Measurements from ENCODE around the gene CPM. TPM values are rescaled to one million over a fixed set of nuclear protein-coding genes. Genes with fewer than 3 reads are reported as not detected.

The CPM gene
- total RNA-seq, 1 experiment from 2014 or later = 3.1 TPM

DNA sequence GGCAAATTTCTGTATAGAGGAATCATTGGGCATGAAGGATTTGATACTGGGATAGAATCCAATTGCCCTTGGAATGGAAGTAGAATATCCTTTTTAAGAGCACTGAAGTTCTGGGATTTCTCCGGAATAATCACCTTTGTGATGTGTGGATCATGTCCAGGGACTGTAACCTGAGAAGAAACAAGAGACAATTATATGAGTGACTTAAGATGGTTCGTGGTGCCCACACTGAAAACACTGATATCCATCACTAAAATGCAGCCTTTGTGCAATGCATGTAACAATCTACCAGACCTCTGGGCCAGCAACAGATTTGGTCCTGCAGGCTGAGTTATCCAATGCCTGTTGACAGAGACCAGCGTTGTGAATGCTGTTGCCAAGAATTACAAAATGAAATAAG, 76.5 kb downstream of the CPM start:
- no peak for TF ChIP-seq EZH2 (IDR thresholded peaks at IDR 0.05; ENCODE audit: low read length, unreplicated experiment)
- TF ChIP-seq, protein P1, sequence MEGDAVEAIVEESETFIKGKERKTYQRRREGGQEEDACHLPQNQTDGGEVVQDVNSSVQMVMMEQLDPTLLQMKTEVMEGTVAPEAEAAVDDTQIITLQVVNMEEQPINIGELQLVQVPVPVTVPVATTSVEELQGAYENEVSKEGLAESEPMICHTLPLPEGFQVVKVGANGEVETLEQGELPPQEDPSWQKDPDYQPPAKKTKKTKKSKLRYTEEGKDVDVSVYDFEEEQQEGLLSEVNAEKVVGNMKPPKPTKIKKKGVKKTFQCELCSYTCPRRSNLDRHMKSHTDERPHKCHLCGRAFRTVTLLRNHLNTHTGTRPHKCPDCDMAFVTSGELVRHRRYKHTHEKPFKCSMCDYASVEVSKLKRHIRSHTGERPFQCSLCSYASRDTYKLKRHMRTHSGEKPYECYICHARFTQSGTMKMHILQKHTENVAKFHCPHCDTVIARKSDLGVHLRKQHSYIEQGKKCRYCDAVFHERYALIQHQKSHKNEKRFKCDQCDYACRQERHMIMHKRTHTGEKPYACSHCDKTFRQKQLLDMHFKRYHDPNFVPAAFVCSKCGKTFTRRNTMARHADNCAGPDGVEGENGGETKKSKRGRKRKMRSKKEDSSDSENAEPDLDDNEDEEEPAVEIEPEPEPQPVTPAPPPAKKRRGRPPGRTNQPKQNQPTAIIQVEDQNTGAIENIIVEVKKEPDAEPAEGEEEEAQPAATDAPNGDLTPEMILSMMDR (conservative IDR thresholded peaks at IDR 0.05; ENCODE audit: low read depth, low read length) = no peak
- no peak for TF ChIP-seq EZH2phosphoT487 (IDR thresholded peaks at IDR 0.05; ENCODE audit: borderline replicate concordance, low read length)
- intact Hi-C loops (cut with micrococcal nuclease) = no loop called here
- Histone ChIP-seq H3K36me3 (ENCODE audit: low read depth, low read length) (no peaks in the 10 kb centered on the region), H3K27me3 (ENCODE audit: low read length) (no peaks in the 10 kb centered on the region), H3K79me2 (ENCODE audit: low read length) (no peaks in the 10 kb centered on the region), H3K9ac (ENCODE audit: low read length) (no peak overlapping the region), H3K9me3 (ENCODE audit: low read length) (no peaks in the 10 kb centered on the region), H2AFZ (ENCODE audit: low read length) (no peak overlapping the region), H3K9me2 (replicated peaks; ENCODE audit: low read length) (no peaks in the 10 kb centered on the region), H4K20me1 (ENCODE audit: low read length) (no peaks in the 10 kb centered on the region), H3F3A (ENCODE audit: low read length, unreplicated experiment) (no peaks in the 10 kb centered on the region), H3K4me2 (ENCODE audit: low read length) (no peak overlapping the region), H3K4me1 (ENCODE audit: insufficient read depth, low read length) (no peaks in the 10 kb centered on the region), H3K27ac (ENCODE audit: low read length) (no peak overlapping the region), H3K4me3 (ENCODE audit: low read length) (no peak overlapping the region)
- BruUV-seq (replicated peaks) = no TSS peak
- ATAC-seq (no peak), DNase-seq (no peak)
- POLR2A ChIA-PET (ENCODE audit: unreplicated experiment) = no interaction called here
- CTCF ChIA-PET = no interaction called here

DNA sequence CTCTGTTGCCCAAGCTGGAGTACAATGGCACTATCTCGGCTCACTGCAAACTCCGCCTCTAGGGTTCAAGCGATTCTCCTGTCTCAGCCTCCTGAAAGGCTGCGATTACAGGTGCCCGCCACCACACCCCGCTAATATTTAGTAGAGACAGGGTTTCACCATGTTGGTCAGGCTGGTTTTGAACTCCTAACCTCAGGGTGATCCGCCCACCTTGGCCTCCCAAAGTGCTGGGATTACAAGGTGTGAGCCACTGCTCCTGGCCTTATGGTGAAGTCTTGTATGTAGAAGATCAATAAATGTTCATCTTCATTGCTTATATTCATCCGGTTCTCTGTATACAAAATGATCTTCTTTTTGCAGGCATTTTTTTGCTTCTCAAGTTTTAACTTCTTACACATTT, 77.2 kb downstream of the CPM start:
- POLR2A ChIA-PET (ENCODE audit: unreplicated experiment) = no interaction called here
- Histone ChIP-seq H3K27ac (ENCODE audit: low read length) (no peak overlapping the region), H3K27me3 (ENCODE audit: low read length) (no peaks in the 10 kb centered on the region), H2AFZ (ENCODE audit: low read length) (no peak overlapping the region), H4K20me1 (ENCODE audit: low read length) (no peaks in the 10 kb centered on the region), H3K36me3 (ENCODE audit: low read depth, low read length) (no peaks in the 10 kb centered on the region), H3K4me2 (ENCODE audit: low read length) (no peak overlapping the region), H3K4me1 (ENCODE audit: insufficient read depth, low read length) (no peaks in the 10 kb centered on the region), H3K79me2 (ENCODE audit: low read length) (no peaks in the 10 kb centered on the region), H3K9me3 (ENCODE audit: low read length) (no peaks in the 10 kb centered on the region), H3K9me2 (replicated peaks; ENCODE audit: low read length) (no peaks in the 10 kb centered on the region), H3K9ac (ENCODE audit: low read length) (no peak overlapping the region), H3K4me3 (ENCODE audit: low read length) (no peak overlapping the region), H3F3A (ENCODE audit: low read length, unreplicated experiment) (no peaks in the 10 kb centered on the region)
- TF ChIP-seq EZH2phosphoT487 (IDR thresholded peaks at IDR 0.05; ENCODE audit: borderline replicate concordance, low read length) (no peak), EZH2 (IDR thresholded peaks at IDR 0.05; ENCODE audit: low read length, unreplicated experiment) (no peak)
- TF ChIP-seq, protein P1 (conservative IDR thresholded peaks at IDR 0.05; ENCODE audit: low read depth, low read length) = no peak
- CTCF ChIA-PET = no interaction called here
- intact Hi-C loops (cut with micrococcal nuclease) = no loop called here
- DNase-seq (no peak), ATAC-seq (no peak)
- BruUV-seq (replicated peaks) = no TSS peak

DNA sequence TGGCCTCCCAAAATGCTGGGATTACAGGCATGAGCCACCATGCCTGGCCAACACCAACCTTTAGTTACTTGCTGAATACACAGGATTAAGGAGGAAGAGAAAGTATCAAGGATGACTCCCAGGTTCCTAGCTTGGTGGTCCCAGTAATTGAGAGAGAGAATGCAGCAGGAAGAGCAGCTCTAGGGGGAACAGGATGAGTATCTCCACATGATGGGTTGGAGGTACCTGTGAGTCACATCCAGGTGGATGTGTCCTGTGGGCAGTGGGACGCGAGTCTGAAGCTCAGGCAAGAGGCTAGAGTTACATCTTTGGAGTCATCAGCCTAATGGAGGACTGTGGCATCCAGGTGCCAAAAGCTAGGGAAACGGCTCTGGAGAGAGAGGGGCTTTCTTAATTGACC, 77.9 kb downstream of the CPM start:
- Histone ChIP-seq H3K4me1 (ENCODE audit: insufficient read depth, low read length) (no peaks in the 10 kb centered on the region), H3K4me3 (ENCODE audit: low read length) (no peak overlapping the region), H3F3A (ENCODE audit: low read length, unreplicated experiment) (no peaks in the 10 kb centered on the region), H3K79me2 (ENCODE audit: low read length) (no peaks in the 10 kb centered on the region), H3K27ac (ENCODE audit: low read length) (no peak overlapping the region), H3K36me3 (ENCODE audit: low read depth, low read length) (no peaks in the 10 kb centered on the region), H3K9me2 (replicated peaks; ENCODE audit: low read length) (no peaks in the 10 kb centered on the region), H3K27me3 (ENCODE audit: low read length) (no peaks in the 10 kb centered on the region), H2AFZ (ENCODE audit: low read length) (no peak overlapping the region), H3K9me3 (ENCODE audit: low read length) (no peaks in the 10 kb centered on the region), H3K9ac (ENCODE audit: low read length) (no peak overlapping the region), H3K4me2 (ENCODE audit: low read length) (no peak overlapping the region), H4K20me1 (ENCODE audit: low read length) (no peaks in the 10 kb centered on the region)
- DNase-seq = no peak
- ChIA-PET POLR2A (ENCODE audit: unreplicated experiment) (no interaction called here), CTCF (no interaction called here)
- ATAC-seq = no peak
- BruUV-seq (replicated peaks) = no TSS peak
- TF ChIP-seq EZH2phosphoT487 (IDR thresholded peaks at IDR 0.05; ENCODE audit: borderline replicate concordance, low read length) = no peak
- TF ChIP-seq EZH2 (IDR thresholded peaks at IDR 0.05; ENCODE audit: low read length, unreplicated experiment) = no peak
- TF ChIP-seq, protein P1 (conservative IDR thresholded peaks at IDR 0.05; ENCODE audit: low read depth, low read length) = no peak
- intact Hi-C loops (cut with micrococcal nuclease) = no loop called here
